MM.1S (cell line): ENCODE results near the gene SPTBN1.
A peak's percentile ranks its signal among the peaks of the same experiment; 100 is the strongest.

Source experiments
- DNase-seq: peaks from one replicate; pipeline ENCODE4 v3.0.0-alpha.2; 2015
- H2AFZ ChIP-seq: fragments of 300-600 bp; sonication (generic); 2 replicates; pipeline ENCODE4 v1.6.0; 2016; ENCODE audit warnings: antibody characterized with exemption, low read length
- H3F3A ChIP-seq: fragments of 300-600 bp; sonication (generic); 2 replicates; pipeline ENCODE4 v1.6.1; 2016; ENCODE audit warnings: mild to moderate bottlenecking, antibody characterized with exemption, low read length, moderate library complexity, mixed read lengths; ENCODE audit not compliant: insufficient read depth
- H3K27ac ChIP-seq: fragments of 300-600 bp; sonication (generic); 2 replicates; pipeline ENCODE4 v1.5.1; 2016; ENCODE audit warnings: mild to moderate bottlenecking, low read length
- H3K27me3 ChIP-seq: fragments of 300-600 bp; sonication (generic); replicated peaks from 2 replicates; pipeline ENCODE4 v1.6.0; 2016; ENCODE audit warnings: low read length; ENCODE audit not compliant: insufficient read depth
- H3K36me3 ChIP-seq: fragments of 300-600 bp; sonication (generic); replicated peaks from 2 replicates; pipeline ENCODE4 v1.6.1; 2016; ENCODE audit warnings: mild to moderate bottlenecking, low read length, mixed read lengths; ENCODE audit not compliant: insufficient read depth
- H3K4me1 ChIP-seq: fragments of 300-600 bp; sonication (generic); 2 replicates; pipeline ENCODE4 v1.6.1; 2016; ENCODE audit warnings: low read length, mixed read lengths
- H3K4me2 ChIP-seq: fragments of 300-600 bp; sonication (generic); 2 replicates; pipeline ENCODE4 v1.6.0; 2016; ENCODE audit warnings: low read depth, low read length
- H3K4me3 ChIP-seq: fragments of 300-600 bp; sonication (generic); 2 replicates; pipeline ENCODE4 v1.5.1; 2016; ENCODE audit warnings: low read length, mixed read lengths
- H3K79me2 ChIP-seq: fragments of 300-600 bp; sonication (generic); 2 replicates; pipeline ENCODE4 v1.6.1; 2016; ENCODE audit warnings: mixed run types, low read length, mixed read lengths
- H3K9ac ChIP-seq: fragments of 300-600 bp; sonication (generic); 2 replicates; pipeline ENCODE4 v1.6.1; 2016; ENCODE audit warnings: low read length, mixed read lengths
- H3K9me2 ChIP-seq: fragments of 300-600 bp; sonication (generic); replicated peaks from 2 replicates; pipeline ENCODE4 v1.6.1; 2016; ENCODE audit warnings: mild to moderate bottlenecking, low read length, mixed read lengths; ENCODE audit not compliant: insufficient read depth
- H3K9me3 ChIP-seq: fragments of 300-600 bp; sonication (generic); replicated peaks from 2 replicates; pipeline ENCODE4 v1.6.1; 2016; ENCODE audit warnings: mild to moderate bottlenecking, low read length, mixed read lengths; ENCODE audit not compliant: insufficient read depth
- H4K20me1 ChIP-seq: fragments of 300-600 bp; sonication (generic); 2 replicates; pipeline ENCODE4 v1.6.1; 2016; ENCODE audit warnings: mild to moderate bottlenecking, low read length, moderate library complexity, mixed read lengths; ENCODE audit not compliant: insufficient read depth
- EZH2 ChIP-seq: fragments of 300-600 bp; sonication (generic); optimal IDR thresholded peaks from 2 replicates; pipeline ENCODE3; 2017; ENCODE audit warnings: low read depth, mild to moderate bottlenecking, antibody characterized with exemption, low read length, mixed read lengths
- EZH2phosphoT487 ChIP-seq: fragments of 300-600 bp; sonication (generic); IDR thresholded peaks from 2 replicates; pipeline ENCODE4 v1.6.1; 2018; ENCODE audit warnings: antibody characterized with exemption, low read length
- TF ChIP-seq, protein P1 (sequence below): fragments of 300-600 bp; sonication (generic); IDR thresholded peaks from 2 replicates; pipeline ENCODE4 v1.5.1; 2016; ENCODE audit warnings: antibody characterized with exemption, low read length, mixed read lengths

Gene SPTBN1

DNA sequence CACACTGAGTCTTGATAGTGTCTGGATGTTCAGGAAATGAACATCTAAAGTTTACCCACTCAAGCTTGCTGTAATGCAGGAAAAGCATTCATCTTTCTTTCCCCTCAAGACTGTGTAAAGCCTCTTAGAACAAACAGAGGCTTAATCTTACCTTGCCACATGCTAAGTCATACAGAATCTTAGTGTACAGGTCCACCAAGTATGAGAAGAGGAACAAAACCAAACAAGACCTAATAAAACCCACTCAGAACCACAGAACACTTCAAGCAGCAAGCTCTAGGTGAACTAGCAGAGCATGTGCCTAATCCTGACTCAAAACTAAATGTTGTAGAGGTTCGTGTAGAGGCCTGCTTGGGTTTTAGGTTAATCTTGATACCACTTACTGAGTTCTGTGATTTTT, 97.6 kb downstream of the SPTBN1 start:
- Histone ChIP-seq H3K4me2 (no peak overlapping the region), H3K36me3 (no peaks in the 10 kb centered on the region), H3K9ac (no peak overlapping the region), H4K20me1 (no peaks in the 10 kb centered on the region), H3K27ac (no peak overlapping the region), H3F3A (peaks cover 45% of the 10 kb centered on the region), H3K4me3 (no peak overlapping the region), H3K9me3 (no peaks in the 10 kb centered on the region), H3K79me2 (peaks cover 39% of the 10 kb centered on the region), H3K9me2 (no peaks in the 10 kb centered on the region), H3K27me3 (no peaks in the 10 kb centered on the region), H2AFZ (no peak overlapping the region), H3K4me1 (peaks cover 46% of the 10 kb centered on the region)
- no peak for DNase-seq
- TF ChIP-seq EZH2: no peak
- no peak for TF ChIP-seq EZH2phosphoT487
- TF ChIP-seq, protein P1, sequence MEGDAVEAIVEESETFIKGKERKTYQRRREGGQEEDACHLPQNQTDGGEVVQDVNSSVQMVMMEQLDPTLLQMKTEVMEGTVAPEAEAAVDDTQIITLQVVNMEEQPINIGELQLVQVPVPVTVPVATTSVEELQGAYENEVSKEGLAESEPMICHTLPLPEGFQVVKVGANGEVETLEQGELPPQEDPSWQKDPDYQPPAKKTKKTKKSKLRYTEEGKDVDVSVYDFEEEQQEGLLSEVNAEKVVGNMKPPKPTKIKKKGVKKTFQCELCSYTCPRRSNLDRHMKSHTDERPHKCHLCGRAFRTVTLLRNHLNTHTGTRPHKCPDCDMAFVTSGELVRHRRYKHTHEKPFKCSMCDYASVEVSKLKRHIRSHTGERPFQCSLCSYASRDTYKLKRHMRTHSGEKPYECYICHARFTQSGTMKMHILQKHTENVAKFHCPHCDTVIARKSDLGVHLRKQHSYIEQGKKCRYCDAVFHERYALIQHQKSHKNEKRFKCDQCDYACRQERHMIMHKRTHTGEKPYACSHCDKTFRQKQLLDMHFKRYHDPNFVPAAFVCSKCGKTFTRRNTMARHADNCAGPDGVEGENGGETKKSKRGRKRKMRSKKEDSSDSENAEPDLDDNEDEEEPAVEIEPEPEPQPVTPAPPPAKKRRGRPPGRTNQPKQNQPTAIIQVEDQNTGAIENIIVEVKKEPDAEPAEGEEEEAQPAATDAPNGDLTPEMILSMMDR: no peak

DNA sequence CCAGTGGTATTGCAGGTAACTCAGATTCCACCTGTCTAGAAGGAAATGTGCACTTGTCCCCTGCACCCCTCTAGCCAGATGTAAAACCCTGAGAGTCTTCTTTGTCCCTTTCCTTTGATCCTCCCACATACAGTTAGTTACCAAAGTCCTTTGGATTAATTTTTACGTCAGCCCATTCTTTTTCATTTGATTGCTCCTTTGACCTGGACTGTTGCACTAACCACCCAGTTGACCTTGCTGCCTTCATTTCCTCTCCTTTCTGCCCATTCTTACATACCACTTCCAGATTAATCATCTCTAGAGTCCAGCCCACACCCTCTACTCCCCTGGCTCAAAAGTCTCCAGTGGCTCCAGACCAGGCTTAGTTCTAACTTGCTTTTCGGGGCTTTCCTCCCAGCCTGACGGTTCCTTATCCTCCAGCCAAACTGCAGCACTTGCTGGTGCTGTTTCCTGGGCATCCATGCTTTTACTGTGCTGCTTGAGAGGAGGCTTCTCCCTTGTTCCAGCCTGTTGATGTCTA, 99.3 kb downstream of the SPTBN1 start:
- Histone ChIP-seq H3K4me2 (no peak overlapping the region), H3K4me1 (peaks cover 32% of the 10 kb centered on the region), H3K27ac (no peak overlapping the region), H3K9ac (no peak overlapping the region), H3K9me2 (no peaks in the 10 kb centered on the region), H2AFZ (no peak overlapping the region), H3K27me3 (no peaks in the 10 kb centered on the region), H3K4me3 (no peak overlapping the region), H3K36me3 (no peaks in the 10 kb centered on the region), H3F3A (peaks cover 53% of the 10 kb centered on the region), H4K20me1 (no peaks in the 10 kb centered on the region), H3K79me2 (peaks cover 47% of the 10 kb centered on the region), H3K9me3 (no peaks in the 10 kb centered on the region)
- DNase-seq: no peak
- TF ChIP-seq, protein P1: no peak
- TF ChIP-seq EZH2: no peak
- TF ChIP-seq EZH2phosphoT487: no peak

DNA sequence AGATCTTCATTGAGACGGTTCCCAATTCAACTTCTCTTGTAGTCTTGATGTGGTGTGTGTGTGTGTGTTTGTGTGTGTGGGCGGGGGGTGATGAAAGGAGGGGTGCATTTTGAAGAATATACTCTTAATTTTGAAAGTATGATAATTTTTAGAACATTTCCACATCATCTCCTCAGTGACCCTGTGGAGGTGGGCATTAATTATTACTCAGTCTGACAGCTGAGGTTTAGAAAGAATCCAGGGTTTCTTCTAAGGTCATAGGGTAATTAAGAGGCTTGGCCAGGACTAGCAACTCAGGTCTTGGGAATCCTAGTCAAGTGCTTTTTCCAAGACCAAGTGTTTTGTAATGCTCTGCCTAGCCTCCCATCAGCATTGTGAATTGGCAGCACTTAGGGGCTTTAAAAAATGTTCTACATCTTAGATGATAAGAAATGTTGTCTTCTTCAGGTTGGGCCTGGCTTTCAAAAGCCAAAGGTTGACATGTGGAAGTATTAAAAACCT, 100.5 kb downstream of the SPTBN1 start:
- Histone ChIP-seq H3K4me1 (peaks cover 19% of the 10 kb centered on the region), H2AFZ (no peak overlapping the region), H4K20me1 (no peaks in the 10 kb centered on the region), H3K9ac (no peak overlapping the region), H3K9me2 (no peaks in the 10 kb centered on the region), H3K27ac (no peak overlapping the region), H3F3A (peaks cover 48% of the 10 kb centered on the region), H3K9me3 (no peaks in the 10 kb centered on the region), H3K27me3 (no peaks in the 10 kb centered on the region), H3K4me3 (no peak overlapping the region; the same call in 1 of the 2 replicates), H3K4me2 (peak overlapping the region; percentile 94), H3K79me2 (peaks cover 59% of the 10 kb centered on the region), H3K36me3 (no peaks in the 10 kb centered on the region)
- no peak for DNase-seq
- TF ChIP-seq, protein P1: no peak
- no peak for TF ChIP-seq EZH2
- no peak for TF ChIP-seq EZH2phosphoT487
